GM10266 (cell line): ENCODE results near the gene MAST4.

Experiments used
- DNase-seq: peaks from one replicate; pipeline ENCODE4 v3.0.0; 2012; ENCODE audit errors: extremely low spot score
- TF ChIP-seq, protein P1 (sequence below): IDR thresholded peaks from 2 replicates; pipeline ENCODE4 v1.5.1; 2012; ENCODE audit warnings: mild to moderate bottlenecking, low read depth; ENCODE audit not compliant: control insufficient read depth, insufficient read depth; ENCODE audit errors: missing control alignments

MAST4 gene

DNA sequence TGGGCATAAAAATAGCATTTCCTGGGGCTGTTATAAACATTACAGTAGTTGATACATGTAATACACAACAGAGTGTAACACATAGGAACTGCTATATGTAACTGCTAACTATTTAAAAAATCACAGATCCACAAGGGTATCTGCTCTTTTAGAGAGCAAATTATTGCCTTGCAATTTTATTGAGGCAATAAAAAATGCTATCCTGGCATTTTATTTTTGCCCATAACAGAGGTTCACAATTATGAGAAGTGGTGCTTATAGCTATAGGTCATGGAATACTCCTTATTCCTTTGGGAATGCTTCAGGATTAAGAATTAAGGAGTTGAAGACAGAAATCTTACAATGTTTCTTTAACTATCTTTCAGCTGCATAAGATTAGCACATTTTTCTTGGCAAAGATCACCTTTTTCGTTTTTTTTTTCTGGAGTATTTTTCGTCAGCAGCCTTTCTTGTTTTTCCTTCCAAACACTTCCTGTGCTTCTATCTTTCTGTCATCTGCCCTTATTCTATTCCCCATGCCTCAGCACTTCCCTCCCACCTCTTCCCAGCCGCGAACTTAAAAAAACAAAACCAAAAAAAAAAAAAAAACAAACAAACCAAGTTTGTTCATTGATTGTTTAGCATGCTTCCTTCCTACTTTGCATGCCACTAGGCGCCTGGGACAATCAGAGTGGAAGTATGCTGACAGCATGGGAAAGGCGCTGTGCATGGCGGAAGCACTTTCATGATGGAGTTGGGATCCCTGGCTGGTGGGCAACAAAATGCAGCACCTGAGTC lies 264.2 kb downstream of the MAST4 start:
- no peak for DNase-seq
- TF ChIP-seq, protein P1, sequence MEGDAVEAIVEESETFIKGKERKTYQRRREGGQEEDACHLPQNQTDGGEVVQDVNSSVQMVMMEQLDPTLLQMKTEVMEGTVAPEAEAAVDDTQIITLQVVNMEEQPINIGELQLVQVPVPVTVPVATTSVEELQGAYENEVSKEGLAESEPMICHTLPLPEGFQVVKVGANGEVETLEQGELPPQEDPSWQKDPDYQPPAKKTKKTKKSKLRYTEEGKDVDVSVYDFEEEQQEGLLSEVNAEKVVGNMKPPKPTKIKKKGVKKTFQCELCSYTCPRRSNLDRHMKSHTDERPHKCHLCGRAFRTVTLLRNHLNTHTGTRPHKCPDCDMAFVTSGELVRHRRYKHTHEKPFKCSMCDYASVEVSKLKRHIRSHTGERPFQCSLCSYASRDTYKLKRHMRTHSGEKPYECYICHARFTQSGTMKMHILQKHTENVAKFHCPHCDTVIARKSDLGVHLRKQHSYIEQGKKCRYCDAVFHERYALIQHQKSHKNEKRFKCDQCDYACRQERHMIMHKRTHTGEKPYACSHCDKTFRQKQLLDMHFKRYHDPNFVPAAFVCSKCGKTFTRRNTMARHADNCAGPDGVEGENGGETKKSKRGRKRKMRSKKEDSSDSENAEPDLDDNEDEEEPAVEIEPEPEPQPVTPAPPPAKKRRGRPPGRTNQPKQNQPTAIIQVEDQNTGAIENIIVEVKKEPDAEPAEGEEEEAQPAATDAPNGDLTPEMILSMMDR: no peak

DNA sequence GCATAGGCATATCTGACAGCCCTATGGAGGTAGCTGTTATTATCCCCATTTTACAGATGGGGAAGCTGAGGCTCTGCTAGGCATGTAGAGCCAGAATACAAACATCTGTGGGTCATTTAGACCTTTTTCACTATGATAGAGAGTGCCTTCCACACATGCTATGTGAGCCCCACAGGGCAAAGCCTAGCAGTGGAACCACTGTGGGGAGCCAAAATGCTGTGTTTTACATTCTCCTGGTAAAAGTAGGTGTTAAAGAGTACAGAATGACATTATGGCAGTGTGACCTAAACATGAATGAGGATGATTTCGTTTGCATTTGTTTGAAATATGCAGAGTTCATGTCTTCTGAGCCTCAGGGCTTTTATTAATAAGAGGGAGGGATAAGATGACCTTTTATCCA lies 265.2 kb downstream of the MAST4 start:
- TF ChIP-seq, protein P1: no peak
- no peak for DNase-seq

GRCh38 chr5:66862020-66862419 lies 265.8 kb downstream of the MAST4 start:
- TF ChIP-seq, protein P1: no peak
- DNase-seq: no peak

DNA sequence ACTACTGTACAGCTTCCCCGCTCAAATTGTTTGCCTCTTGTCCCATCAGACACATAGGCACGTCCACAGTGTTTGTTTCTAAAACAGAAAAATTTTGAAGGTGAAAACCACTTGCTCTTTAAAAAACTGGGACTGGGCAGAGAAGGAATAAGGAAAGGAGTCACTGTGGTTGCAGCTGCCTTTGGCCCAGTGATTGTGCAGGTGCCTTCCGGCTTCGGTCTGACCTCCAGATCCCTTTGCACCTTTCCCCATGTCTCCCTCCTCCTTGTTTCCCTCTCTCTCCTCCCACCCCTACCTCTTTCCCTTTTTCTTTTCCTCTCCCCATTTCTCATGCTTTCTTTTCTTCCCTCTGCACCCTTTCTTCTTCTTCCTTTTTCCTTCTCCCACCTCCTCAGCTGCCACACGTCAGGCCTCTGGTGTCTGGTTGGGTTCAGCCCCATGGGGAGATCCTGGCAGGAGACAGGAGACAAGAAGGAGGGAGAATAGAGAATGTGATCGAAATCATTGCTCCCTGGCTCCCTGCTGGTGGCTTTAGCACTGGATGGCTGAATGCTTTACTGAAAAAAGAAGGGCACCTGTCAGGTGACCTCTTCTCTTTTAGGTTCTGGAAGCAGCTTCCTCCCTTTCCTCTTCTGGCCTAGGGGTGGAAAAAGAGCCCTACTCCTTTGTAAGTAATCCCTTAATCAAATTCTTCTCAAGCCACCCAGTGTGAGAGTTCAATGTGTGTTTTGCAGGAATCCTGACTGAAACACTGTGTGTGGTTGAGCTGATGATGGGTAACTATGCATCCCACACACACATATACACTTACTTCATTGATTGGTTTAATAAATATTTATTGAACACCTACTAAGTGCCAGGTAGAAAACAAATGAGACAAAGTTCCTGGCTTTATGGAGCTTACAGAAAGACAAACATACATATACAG lies 267.3 kb downstream of the MAST4 start:
- DNase-seq: no peak
- TF ChIP-seq, protein P1: no peak

DNA sequence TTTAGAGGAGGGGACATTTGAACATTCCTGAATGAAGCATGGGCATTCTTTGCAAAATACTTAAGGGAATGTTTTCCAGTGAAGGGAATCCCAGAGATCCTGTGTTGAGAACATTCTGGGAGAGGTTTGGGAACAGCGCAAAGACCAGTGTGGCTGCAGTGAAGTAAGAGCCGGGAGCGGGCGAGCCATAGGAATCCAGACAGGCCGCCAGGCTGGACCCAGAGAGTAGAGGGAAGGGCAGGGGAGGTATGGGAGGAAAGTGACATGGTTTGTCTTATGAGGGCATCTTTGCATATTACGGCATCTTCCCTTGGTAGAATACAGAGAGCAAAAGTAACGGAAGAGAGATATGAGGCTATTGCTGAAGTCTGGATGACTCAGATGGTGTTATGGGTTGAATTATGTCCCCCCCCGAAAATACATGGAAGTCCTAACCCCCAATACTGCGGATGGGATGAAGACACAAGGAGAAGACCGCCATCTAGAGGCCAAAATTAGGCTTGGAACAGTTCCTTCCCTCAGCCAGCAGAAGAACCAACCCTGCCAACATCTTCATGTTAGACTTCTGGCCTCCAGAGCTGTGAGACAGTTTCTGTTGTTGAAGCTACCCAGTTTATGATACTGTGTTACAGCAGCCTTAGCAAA lies 268.2 kb downstream of the MAST4 start:
- DNase-seq: peak; percentile 8
- TF ChIP-seq, protein P1: peak; percentile 56

DNA sequence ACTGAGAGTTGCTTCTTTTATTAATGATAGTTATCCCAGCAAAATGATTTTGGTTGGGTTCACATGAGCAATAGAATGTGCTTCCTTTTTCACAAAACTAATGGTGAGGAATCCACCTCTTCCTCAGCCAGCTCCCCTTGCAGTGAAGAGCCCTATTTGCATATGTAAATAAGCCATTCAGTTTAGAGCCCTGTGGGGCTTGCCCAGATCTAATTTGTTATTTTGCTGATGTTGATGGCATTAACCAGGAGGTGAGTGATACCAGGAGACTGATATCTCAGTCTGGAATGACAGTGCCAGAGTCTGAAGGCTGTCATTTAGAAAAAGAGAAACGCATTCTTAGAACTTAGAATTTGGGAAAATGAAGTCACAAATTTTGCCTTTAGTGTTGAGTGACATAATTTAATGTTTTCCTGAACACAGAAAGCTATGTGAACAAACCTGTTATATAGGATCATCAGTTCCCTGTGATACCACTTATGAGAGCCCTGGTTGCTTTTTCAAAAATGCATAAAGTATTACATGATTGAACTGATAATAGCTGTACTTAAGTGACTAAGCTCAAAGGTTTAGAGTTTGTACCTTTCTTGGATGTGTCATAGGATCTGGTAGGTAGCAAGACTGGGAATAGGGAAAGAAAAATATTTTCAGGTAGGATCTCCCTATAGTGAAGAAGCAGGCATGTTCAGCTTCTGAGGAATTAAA lies 271.6 kb downstream of the MAST4 start:
- DNase-seq: no peak
- TF ChIP-seq, protein P1: no peak
